H1 (cell line): ENCODE results near the gene ZNF576. TPM values are rescaled to one million over a fixed set of nuclear protein-coding genes. Genes with fewer than 3 reads are reported as not detected.

ENCODE experiments used
- EGR1 ChIP-seq: IDR thresholded peaks from 2 replicates; pipeline ENCODE4 v1.6.1; 2011; ENCODE audit warnings: low read depth, low read length, borderline replicate concordance
- polyA plus RNA-seq, 7 experiments: library from polyadenylated mRNA; depleted of rRNA in 3 of 7; stranded (reverse) in 5 of 7; unstranded in 2 of 7; fragments of >200 nt in 5 of 7; fragments of 200-250 nt in 2 of 7; gene quantifications; 1 replicate in 5 of 7; 2 replicates in 1 of 7; 4 replicates in 1 of 7; pipeline versions ENCODE4 v1.2.1 to v1.2.3, GENCODE V29; 2011 to 2013; ENCODE audit warnings: missing spikeins in 2 of 7, mixed read lengths in 2 of 7
- total RNA-seq: library from RNA; stranded (reverse); fragmentation: NEBNext Ultra II Directional; extraction: Animal tissue kit (Norgen Biotek cat#: 25700); gene quantifications from 2 replicates; pipeline ENCODE4 v1.2.1, GENCODE V29; 2021
- TF ChIP-seq, protein P1 (sequence below): fragments of 300-600 bp; sonication (generic); IDR thresholded peaks from 2 replicates; pipeline ENCODE4 v1.7.1; 2012; ENCODE audit warnings: low read length, moderate library complexity, mild to moderate bottlenecking, inconsistent platforms; ENCODE audit not compliant: insufficient replicate concordance

The ZNF576 gene
- total and polyA plus RNA-seq, 2 of the 8 experiments (the other 6 are each of a cell fraction or from before 2014, with no cell fraction given) = 13.6 to 32.4 TPM

DNA sequence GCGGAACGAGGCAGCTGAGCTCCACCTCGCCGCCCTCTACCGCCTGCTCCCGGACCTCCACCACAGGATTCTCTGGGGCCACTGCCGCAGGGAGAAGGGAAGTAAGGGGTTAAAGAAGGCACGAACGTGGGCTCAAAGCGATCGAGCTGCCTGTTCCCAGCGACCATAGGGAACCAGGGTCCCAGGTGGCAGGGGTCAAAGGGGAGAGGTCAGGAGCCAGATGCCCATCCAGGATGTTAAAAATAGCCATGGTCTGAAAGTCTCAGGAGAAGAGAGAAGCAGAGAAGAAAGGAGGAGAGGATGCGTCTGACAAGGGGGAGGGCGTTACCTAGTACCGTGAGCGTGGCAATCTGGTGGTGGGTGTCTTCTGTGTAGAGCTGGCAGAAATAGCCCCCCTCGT lies 30.4 kb downstream of the ZNF576 start (continued):
- TF ChIP-seq, protein P1, sequence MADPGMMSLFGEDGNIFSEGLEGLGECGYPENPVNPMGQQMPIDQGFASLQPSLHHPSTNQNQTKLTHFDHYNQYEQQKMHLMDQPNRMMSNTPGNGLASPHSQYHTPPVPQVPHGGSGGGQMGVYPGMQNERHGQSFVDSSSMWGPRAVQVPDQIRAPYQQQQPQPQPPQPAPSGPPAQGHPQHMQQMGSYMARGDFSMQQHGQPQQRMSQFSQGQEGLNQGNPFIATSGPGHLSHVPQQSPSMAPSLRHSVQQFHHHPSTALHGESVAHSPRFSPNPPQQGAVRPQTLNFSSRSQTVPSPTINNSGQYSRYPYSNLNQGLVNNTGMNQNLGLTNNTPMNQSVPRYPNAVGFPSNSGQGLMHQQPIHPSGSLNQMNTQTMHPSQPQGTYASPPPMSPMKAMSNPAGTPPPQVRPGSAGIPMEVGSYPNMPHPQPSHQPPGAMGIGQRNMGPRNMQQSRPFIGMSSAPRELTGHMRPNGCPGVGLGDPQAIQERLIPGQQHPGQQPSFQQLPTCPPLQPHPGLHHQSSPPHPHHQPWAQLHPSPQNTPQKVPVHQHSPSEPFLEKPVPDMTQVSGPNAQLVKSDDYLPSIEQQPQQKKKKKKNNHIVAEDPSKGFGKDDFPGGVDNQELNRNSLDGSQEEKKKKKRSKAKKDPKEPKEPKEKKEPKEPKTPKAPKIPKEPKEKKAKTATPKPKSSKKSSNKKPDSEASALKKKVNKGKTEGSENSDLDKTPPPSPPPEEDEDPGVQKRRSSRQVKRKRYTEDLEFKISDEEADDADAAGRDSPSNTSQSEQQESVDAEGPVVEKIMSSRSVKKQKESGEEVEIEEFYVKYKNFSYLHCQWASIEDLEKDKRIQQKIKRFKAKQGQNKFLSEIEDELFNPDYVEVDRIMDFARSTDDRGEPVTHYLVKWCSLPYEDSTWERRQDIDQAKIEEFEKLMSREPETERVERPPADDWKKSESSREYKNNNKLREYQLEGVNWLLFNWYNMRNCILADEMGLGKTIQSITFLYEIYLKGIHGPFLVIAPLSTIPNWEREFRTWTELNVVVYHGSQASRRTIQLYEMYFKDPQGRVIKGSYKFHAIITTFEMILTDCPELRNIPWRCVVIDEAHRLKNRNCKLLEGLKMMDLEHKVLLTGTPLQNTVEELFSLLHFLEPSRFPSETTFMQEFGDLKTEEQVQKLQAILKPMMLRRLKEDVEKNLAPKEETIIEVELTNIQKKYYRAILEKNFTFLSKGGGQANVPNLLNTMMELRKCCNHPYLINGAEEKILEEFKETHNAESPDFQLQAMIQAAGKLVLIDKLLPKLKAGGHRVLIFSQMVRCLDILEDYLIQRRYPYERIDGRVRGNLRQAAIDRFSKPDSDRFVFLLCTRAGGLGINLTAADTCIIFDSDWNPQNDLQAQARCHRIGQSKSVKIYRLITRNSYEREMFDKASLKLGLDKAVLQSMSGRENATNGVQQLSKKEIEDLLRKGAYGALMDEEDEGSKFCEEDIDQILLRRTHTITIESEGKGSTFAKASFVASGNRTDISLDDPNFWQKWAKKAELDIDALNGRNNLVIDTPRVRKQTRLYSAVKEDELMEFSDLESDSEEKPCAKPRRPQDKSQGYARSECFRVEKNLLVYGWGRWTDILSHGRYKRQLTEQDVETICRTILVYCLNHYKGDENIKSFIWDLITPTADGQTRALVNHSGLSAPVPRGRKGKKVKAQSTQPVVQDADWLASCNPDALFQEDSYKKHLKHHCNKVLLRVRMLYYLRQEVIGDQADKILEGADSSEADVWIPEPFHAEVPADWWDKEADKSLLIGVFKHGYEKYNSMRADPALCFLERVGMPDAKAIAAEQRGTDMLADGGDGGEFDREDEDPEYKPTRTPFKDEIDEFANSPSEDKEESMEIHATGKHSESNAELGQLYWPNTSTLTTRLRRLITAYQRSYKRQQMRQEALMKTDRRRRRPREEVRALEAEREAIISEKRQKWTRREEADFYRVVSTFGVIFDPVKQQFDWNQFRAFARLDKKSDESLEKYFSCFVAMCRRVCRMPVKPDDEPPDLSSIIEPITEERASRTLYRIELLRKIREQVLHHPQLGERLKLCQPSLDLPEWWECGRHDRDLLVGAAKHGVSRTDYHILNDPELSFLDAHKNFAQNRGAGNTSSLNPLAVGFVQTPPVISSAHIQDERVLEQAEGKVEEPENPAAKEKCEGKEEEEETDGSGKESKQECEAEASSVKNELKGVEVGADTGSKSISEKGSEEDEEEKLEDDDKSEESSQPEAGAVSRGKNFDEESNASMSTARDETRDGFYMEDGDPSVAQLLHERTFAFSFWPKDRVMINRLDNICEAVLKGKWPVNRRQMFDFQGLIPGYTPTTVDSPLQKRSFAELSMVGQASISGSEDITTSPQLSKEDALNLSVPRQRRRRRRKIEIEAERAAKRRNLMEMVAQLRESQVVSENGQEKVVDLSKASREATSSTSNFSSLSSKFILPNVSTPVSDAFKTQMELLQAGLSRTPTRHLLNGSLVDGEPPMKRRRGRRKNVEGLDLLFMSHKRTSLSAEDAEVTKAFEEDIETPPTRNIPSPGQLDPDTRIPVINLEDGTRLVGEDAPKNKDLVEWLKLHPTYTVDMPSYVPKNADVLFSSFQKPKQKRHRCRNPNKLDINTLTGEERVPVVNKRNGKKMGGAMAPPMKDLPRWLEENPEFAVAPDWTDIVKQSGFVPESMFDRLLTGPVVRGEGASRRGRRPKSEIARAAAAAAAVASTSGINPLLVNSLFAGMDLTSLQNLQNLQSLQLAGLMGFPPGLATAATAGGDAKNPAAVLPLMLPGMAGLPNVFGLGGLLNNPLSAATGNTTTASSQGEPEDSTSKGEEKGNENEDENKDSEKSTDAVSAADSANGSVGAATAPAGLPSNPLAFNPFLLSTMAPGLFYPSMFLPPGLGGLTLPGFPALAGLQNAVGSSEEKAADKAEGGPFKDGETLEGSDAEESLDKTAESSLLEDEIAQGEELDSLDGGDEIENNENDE = no peak
- TF ChIP-seq EGR1 = no peak
